Measurements from ENCODE around the gene ENAM.
"Not testable (repeated sequence)": the region's sequence is repeated elsewhere in the genome, so short reads cannot be mapped to it uniquely, and the experiment has no call there.

Gene ENAM

DNA sequence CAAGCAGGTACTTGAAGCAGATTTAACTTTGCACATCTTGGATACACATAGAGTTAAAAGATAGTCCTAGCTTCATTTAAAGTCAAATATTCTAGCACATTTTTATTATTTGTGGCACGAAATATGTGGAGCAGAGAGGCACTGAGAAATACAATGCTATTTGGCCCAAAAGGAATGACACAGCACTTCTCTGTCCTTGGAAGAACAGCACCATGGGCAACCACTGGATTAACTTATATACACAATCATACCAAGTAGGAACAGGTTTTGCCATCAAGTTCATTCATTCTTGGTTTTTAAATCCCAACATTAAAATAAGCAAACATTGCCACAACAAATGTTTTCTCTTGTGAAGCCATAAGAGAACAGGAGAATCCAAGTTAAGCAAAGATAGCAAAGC, 924 bp upstream of the ENAM start:
- DNase-seq, result no peak

DNA sequence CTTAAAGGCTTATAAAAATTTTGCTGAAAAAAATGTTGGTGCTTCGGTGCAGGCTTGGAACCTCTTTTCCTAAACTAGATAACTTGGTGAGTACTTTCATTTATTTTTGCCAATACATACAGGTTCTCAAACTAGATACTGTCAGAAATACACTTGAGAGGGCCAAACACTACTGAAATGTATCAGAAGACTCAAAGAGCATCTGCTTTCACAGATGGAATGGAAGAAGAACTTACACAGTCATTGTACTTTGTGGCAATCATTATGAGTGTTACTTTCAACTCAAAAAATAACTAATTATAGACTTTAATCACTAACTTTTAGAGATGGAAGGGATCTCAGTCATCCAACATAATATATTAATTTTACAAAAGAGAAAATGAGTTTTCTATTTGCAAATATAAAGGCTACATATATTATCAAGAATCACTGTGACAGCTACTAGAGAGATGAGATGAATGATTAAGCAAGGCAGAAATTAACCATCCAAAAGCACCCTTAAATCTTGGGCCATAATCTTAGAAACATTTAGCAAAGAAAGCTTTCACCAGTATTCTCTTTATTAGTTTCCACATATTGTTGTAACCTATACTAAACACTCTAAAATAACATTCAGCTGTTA, 1.0 kb downstream of the ENAM start:
- DNase-seq, result no peak

DNA sequence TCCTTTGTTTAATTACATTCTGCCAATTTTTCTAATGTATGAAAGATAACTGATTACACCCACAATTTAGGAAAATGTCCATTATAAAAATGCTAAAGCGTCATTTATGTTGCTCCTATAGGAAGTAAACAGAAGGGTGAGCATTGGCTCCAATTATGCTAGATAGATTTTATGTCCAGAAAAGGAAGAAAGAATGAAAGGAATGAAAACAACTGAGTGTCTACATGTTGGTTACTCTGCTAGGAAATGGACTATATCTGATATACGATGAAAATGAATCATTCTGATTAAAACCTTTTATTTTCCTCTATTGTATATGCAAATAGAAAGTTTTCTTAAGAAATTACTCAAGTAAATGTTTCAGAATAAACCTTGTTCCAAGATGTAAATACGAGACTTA, 1.6 kb downstream of the ENAM start:
- DNase-seq, result no peak

DNA sequence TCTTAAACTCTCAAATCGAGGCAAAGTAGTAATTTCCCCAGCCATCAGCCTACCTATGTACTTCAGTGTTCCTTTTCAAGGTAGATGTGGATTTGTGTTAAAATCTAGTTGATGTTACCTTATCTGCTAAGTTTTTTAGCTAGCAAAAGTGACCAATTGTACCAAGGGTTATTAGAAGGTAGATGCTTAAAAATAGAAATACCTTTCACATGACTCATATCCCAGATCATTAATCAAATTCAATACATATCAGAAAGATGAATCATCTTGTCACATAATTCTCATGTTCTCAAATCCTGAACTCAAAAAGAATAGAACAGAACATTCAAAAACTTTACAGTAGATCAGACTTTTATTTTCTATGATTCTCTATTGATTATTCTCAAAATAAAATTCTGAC, 3.5 kb downstream of the ENAM start:
- no peak for DNase-seq

DNA sequence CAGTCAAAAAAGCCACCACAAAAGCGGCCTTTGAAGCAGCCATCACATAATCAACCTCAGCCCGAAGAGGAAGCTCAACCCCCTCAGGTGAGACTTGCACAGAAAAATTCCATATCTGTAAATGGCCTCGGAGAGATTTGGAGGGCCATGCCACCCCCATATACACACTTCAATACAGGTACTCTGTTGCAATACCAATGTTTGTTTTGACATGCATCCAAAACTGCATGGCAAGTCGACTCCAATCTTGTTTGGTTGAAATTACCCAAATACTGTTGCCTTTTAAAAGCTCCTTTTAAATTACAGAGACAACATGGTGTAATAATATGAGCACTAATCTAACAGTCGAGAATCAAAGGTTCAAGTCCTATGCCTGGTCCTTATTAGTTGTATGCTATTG, 5.9 kb downstream of the ENAM start:
- no peak for DNase-seq

DNA sequence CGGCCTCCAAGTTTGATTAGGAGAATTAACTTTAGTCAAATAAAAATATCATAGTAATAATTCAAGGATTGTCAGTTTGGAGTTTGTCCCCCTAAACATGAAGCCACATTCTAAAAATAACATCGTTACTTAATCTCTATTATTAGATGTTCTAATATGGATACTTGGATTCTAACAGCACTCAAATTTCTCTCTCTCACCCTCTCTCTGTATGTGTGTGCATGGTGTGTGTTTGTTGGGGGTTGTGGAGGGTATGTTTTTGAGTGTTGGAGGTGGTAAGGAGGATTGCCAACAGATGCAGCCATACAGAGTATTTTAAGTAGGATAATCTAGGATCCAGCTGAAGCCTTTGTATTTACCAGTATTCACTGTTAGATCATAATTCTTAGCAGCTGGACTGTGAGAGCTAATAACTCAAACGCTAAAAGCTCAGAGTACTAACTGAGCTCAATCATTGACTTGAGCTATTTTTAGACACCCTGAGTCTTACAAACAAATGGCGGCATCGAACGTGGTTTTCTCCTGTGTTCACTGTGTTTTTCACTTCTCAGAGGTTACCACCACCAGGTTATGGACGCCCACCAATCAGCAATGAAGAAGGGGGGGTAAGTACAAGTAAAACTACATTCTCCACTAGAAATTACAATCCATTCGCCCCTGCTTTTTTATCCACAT, 8.8 kb downstream of the ENAM start:
- DNase-seq, result no peak

DNA sequence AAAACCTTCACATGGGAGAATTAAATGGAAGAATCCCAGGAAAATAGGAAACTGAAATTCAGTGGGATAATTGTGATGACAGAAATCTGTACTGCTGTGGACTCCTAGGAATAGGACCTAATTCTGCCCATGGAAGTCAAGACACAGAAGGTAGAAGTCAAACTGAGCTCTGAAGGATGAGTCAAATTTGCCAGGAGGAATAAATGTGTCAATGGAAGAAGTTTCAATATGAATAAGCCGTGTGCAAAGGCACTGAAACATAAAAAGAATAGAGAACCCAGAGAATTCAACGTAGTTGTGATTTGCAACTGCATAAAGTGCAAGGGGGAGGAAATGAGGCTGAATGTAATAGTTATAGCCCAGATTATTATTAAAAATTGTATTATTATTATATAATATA, 11.6 kb downstream of the ENAM start:
- no peak for DNase-seq

DNA sequence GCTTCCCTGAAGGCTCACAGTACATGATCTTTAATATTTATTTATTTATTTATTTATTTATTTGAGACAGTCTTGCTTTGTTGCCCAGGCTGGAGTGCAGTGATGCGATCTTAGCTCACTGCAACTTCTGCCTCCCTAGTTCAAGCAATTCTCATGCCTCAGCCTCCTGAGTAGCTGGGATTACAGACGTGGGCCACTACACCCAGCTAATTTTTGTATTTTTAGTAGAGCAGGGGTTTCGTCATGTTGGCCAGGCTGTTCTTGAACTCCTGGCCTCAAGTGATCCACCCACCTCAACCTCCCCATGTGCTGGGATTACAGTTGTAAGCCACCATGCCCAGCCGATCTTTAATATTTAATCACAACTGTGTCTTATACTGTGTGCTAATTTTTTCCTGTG, 22.2 kb downstream of the ENAM start:
- not testable (repeated sequence) for DNase-seq

DNA sequence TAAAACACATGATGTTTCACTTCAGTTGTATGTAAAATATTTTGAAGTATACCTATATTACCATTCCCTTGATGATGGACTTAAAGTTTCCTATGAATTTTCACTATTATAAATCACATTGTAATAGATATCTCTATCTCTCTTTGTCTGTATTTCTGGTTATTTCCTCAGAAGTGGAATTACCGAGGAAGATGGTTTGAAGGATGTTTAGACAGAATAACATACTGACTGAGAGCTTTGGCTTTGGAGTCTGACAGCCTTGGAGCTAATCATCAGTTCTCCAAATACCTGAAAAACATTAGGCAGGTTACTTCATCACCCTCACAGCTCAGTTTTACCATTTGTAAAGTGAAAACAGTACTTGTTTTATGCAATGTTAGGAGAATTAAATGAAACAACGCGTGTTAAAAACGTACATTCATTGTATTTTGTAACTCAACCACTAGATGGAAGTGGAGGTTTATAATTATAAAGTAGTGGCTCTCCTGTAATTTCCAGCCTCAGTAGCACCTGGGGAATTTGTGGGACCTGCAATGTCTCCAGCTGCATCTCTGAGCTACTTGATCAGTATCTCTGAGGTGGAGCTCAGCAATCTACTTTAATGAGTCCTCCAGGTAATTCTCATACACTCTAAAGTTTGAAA, 23.4 kb downstream of the ENAM start:
- DNase-seq, result no peak

DNA sequence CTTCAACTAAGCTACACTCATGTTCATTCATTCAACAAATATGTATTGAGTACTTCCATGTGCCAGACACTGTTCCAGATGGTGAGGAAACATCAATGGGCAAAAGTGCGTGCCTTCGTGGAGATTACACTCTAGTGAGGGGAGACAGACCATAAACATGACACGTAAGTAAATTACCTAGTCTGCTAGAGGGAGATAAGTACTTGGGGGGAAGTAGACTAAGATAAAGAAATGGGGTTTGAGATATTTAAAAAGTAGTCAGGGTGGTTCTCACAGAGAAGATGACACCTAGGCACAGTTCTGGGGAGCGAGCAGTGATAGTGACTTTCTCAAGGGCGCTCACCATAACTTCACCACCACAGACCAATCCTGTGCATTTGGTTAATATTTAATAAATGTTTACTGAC, 26.1 kb downstream of the ENAM start:
- no peak for DNase-seq

DNA sequence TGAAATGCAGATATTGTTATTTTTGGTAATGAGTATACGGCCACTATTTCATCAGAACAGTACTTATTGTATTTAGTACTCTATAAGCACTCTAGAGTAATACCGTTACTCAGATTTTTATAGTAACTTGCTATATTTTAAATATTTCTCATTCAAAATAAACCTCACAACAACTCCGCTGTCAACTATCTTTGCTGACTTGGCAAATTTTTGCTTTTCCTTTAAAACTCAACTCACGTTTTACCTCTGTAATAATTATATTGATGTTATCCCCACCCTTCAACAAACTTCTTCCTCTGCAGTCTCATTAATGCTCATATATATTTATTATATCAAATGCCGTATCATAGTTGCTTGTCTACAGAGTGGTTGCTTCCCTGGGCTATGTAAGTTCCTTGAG, 28.8 kb downstream of the ENAM start:
- no peak for DNase-seq

DNA sequence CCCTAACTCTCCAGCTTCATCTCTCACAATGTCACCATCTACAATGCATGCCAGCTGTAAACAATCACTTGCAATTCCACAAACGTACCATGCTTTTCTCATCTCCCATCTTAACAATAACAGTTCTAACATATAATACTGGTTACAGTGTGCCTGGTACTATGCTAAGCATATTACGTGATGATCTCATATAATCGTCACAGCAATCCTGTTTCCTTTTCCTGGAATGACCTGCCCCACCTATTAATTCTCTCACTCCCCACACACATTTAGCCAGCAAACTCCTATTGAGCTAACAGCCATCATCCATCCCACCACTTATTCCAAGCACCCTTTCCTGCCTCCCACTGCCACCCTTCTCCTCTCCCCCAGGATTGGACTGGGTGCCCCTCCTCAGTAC, 29.9 kb downstream of the ENAM start:
- no peak for DNase-seq

DNA sequence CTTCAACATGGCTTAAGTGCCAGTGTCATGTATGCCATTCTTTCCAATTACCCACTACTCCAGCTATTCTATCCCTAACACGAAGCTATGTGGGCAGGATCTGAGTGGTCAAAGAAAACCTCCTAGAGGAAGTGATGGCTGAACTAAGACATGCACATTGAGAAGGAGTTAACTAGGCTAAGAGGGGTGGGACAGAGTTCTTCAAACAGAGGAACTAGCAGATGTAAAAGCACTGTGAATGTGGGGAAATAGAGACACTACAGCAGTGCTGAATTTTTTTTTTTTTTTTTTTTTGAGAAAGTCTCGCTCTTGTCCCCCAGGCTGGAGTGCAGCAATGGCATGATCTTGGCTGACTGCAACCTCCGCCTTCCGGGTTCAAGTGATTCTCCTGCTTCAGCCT, 31.6 kb downstream of the ENAM start:
- no peak for DNase-seq

DNA sequence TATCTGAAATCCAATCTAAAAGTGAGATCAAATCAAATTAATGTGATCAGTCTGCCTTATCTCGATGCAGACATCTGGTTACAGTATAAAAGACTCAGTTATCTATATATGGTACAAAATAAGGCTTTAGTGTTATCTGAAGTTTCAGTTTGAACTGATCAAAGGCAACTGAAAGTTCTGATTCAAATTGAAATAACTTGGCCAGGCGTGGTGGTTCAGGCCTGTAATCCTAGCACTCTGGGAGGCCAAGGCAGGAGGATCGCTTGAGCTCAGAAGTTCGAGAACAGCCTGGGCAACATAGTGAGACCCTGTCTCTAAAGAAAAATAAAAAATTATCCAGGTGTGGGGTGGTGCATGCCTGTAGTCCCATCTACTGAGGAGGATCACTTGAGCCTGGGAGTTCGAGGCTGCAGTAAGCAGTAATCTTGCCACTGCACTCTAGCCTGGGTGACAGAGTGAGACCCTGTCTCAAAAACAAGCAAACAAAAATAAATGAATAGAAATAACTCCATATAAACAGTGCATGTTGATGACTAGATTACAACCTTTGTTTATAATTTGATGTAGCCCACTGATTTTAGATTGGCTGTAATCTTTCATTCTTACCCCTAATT, 32.9 kb downstream of the ENAM start:
- not testable (repeated sequence) for DNase-seq

DNA sequence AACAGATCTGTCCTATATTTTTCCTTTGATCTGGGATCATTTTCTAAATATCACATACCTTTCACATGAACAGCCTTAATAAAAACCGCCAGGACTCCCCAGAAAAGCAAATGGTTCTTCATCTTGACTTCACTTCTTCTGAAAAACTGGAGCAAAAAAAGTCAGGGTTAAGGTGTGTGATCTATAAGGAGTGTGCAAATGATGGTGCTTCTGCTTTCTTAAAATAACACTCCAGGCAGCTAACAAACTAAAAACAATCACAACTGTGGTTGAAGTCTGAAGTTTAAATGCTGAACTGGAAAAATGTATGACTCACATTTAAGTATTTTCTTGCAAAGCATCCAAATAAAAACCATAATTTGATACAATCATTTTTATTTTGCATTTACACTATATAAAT, 37.8 kb downstream of the ENAM start, which contains the start of gene JCHAIN:
Gene JCHAIN (minus strand): TSS at position 140 of the 400 bp plus-strand sequence. CDS start 18 bp downstream, at position 122.
- no peak for DNase-seq

DNA sequence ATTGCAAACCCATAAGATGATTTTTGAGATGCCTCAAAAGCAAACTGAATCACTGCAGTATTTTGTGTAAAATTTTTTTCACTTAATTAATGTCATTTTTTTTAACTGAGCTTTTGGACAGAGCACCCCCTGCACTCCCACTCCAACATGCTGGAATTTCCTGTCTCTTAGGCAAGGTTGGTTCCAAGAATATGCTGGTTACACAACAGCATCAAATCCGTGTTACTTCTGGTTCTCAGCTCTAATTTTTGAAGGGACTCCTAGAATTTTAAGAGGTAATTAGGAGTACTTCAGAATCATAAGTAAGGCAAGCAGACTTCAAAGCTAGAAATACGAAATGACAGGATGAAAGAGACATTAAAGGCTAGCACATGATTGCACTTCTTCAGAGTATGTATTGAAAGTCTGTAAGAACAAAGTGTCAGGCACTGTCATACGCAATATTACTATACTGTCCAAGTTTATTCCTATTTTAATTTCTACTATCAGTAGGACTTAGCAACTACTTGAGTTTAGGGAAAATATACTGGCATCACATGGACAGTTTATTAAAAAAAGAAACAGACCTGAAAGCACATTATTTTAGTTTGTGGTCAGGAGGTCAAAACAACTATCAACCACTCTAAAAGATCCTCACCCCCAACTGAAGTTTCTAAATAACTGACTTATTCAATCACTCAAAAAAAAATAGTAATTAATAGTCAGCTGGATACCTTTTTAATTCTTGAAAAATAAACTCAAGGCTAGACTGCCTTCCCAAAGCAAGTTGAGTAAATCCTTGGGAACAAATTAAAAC, 39.4 kb downstream of the ENAM start:
- no peak for DNase-seq

DNA sequence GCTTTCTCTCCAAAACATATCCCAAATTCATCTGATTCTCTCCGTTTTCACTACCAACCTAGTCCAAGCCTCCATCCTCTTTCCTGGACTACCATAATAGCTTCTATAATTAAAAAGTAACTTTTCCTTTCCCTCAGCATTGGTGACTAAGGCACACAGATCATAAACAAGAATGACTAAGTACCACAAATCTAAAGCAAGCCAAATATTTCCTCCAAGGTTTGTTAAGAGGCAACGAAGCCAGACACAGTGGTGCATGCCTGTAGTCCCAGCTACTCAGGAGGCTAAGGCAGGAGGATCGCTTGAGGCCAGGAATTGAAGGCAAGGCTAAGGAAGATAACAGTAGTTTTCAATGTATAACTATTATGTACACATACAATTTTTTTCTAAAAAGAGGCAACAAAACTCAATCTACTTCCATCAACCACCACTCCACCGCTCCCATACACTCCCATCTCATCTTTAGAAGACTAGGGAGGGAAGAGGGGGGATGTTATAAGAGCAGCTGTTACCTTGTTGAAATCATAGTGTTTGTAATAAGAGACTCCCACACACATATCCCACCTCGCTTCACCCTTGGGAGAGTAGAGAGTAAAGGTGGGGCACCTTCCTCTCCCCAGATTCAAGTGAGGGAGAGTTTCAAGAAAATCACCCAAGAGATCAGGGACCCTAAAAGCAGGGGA, 41.9 kb downstream of the ENAM start:
- no peak for DNase-seq

DNA sequence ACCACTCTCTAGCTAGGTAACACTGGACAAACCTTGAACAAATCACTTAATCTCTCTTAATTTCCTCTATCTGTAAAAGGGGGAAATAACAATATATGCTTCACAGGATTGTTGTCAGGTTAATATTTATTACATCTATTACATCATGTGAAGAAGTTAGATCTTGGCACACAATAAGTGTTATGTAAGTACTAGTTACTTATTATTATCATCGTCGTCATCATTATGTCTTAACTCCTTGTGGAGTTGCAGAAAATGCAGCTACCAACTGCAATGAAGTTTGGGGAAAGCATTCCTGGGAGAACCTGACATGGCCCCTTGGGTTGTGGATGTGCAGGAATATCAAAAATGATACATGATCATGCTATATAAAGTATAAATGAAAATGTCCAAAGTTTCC, 42.5 kb downstream of the ENAM start:
- DNase-seq, result no peak

DNA sequence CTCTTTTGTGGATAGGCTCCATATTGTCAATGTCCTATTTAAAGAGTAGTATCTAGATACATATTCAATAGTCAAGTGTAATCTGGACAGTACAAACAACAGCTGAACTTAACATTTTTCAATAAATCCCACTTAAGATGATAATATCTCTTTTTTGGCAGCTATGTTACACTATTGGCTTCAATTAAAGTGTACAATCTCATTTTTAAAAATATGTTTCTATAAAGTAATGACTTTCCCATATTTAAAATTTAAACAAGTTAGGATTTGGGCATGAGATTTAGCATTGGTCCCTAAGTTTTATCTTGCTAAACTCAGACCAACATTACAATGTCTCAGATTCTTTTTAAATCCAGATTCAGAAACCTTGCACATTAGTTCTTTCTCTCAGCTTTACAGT, 45.6 kb downstream of the ENAM start:
- no peak for DNase-seq

DNA sequence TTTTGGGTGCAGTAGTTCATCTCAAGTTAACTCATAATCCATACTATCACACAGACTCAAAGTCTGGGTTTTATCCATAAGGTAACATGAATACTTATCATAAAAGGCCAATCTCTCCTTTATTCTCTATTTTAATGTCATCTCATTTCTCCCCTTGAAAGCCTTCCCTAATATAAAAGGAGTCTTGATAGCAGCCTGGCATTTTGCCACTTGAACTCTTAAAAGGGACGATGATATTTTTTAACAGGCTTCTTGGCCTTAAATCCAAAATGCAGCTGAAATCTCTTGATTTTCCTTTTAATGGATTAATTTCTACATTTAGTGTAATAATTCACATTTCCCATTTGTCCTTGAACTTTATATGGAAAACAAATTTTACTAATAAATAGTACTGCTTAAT, 46.2 kb downstream of the ENAM start:
- no peak for DNase-seq

DNA sequence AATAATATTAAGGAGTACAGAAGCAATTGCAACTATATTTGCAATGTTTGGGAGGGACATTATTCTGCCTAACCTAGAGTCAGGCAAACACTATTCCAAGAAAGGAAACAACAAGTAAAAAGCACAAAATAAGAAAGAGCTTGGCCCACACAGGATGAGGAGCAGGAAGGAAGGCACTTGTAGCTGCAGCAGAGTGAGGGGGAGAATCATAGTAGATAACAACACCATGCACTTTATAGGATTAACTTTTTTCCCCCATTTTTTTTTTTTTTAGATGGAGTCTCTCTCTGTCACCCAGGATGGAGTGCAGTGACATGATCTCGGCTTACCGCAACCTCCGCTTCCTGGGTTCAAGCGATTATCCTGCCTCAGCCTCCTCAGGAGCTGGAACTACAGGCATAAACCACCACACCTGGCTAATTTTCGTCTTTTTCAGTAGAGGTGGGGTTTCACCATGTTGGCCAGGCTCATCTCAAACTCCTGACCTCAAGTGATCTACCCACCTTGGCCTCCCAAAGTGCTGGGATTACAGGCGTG, 48.1 kb downstream of the ENAM start:
- no peak for DNase-seq

DNA sequence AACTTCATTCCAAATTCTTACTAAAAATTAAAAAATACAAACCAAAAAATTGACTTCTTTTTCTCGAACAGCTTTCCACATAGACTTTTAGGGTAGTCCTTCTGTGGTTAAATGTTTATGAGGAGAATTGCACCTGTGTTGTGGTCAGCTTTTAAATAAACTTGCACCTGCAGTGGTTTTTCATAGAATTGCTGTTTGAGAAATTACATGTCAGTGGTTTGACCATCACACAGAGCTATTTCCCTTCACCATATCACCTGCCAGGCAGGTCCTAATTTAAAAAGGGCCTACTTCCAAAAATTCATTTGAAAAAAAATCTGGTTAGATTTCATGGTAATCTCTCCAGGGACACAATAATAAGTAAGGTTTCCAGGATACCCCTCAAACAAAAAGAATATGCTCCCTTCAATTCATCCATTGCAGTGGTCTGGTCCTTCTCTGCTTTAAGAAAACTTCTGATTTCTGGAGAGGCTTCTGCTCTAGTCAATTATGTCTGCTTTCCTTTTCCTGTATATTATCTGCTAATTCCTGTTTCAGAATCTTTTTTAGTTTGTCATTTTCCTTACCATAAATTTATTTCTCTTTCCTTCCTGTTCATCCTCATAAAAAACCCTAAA, 49.9 kb downstream of the ENAM start:
- no peak for DNase-seq
